Progenitor cell of endocrine pancreas (in vitro differentiated cells): ENCODE results near the gene GHSR. TPM values are rescaled to one million over a fixed set of nuclear protein-coding genes. Genes with fewer than 3 reads are reported as not detected.

Source experiments
- DNase-seq: peaks from one replicate; pipeline ENCODE4 v3.0.0; 2021; ENCODE audit warnings: low spot score; ENCODE audit not compliant: unreplicated experiment
- H3K27ac Mint-ChIP-seq: 2 replicates; pipeline ENCODE4 v1.8.0; 2021; ENCODE audit warnings: mild to moderate bottlenecking, moderate library complexity, mixed read lengths
- H3K27me3 Mint-ChIP-seq: 2 replicates; pipeline ENCODE4 v1.8.0; 2021; ENCODE audit warnings: mixed read lengths
- H3K36me3 Mint-ChIP-seq: 2 replicates; pipeline ENCODE4 v1.8.0; 2022; ENCODE audit warnings: mixed read lengths; ENCODE audit not compliant: insufficient read depth
- H3K4me1 Mint-ChIP-seq: 2 replicates; pipeline ENCODE4 v1.8.0; 2021; ENCODE audit warnings: low read depth, mixed read lengths
- H3K4me3 Mint-ChIP-seq: 2 replicates; pipeline ENCODE4 v1.8.0; 2021; ENCODE audit warnings: low read depth, mild to moderate bottlenecking, moderate library complexity, mixed read lengths
- H3K9me3 Mint-ChIP-seq: 2 replicates; pipeline ENCODE4 v1.8.0; 2021; ENCODE audit warnings: low read depth, mixed read lengths
- total RNA-seq: library from RNA; stranded (reverse); gene quantifications from 2 replicates; pipeline ENCODE4 v1.2.1, GENCODE V29; 2021
- TF ChIP-seq, protein P1 (sequence below): fragments of 200-600 bp; sonication (generic); IDR thresholded peaks from one replicate; pipeline ENCODE4 v1.5.0; 2021; ENCODE audit warnings: antibody characterized with exemption, mild to moderate bottlenecking; ENCODE audit not compliant: unreplicated experiment

GHSR gene
- total RNA-seq, 1 donor from 2014 or later, result not detected

DNA sequence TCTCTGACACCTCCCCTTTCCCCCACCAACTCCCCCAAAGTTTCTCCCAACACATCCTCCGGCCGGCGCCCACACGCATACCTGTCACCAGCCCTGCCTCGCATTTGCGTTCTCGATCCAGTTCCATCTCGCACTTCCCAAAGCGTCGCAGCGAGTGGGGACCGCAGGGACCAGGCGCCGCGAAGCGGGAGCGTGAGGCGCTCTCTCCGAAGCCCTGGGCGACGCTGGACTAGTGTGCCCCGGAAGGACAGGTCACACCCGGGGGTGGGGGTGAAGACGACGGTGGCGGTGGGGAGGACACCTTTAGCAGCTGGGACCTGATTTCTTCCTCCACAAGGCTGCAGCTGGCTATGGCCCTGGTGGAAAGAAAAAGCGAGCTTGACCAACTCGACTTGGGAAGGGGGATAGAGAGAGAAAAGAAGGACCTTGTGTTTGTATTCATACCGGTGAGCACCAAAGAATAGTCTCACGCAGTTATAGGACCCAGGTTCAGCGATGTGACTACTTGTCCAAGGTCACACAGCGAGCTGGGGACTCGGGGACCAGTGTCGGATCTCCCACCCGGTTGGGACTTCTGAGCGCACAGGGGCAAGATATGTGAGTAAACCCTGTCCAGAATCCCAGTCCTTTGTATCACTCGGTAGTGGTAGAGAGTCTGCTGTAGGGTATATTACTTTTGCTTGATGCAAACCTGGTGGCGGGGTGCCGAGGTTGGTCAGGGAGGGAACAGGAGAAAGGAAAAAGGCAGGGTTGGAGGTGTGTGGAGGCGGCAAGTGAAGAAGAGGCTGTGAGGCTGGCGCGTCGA lies 607 bp upstream of the GHSR start:
- Mint-ChIP-seq H3K4me3 (no peak overlapping the region), H3K36me3 (peaks cover 2% of the 10 kb centered on the region), H3K9me3 (peaks cover 3% of the 10 kb centered on the region), H3K4me1 (peaks cover 2% of the 10 kb centered on the region), H3K27ac (no peak overlapping the region), H3K27me3 (peaks cover 78% of the 10 kb centered on the region)
- TF ChIP-seq, protein P1, sequence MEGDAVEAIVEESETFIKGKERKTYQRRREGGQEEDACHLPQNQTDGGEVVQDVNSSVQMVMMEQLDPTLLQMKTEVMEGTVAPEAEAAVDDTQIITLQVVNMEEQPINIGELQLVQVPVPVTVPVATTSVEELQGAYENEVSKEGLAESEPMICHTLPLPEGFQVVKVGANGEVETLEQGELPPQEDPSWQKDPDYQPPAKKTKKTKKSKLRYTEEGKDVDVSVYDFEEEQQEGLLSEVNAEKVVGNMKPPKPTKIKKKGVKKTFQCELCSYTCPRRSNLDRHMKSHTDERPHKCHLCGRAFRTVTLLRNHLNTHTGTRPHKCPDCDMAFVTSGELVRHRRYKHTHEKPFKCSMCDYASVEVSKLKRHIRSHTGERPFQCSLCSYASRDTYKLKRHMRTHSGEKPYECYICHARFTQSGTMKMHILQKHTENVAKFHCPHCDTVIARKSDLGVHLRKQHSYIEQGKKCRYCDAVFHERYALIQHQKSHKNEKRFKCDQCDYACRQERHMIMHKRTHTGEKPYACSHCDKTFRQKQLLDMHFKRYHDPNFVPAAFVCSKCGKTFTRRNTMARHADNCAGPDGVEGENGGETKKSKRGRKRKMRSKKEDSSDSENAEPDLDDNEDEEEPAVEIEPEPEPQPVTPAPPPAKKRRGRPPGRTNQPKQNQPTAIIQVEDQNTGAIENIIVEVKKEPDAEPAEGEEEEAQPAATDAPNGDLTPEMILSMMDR, result no peak
- no peak for DNase-seq

DNA sequence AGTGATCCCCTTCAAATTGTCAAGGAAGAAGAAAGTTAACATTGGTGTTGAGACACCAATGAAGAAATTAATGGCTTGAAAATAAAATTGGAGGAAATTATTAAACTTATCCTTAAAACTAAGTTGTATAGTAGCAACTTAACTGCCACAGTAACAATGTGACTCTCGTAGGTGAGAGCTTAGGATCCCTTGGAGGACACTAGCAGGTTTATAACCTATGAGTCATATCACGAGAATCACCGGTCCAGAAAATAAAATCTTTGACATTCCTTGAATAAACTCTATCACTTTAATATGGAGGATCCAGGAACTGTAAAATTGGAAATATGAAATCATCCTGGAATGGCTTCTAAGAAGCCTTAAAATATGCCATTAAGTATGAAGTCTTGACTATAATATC lies 2.1 kb downstream of the GHSR start:
- TF ChIP-seq, protein P1, result no peak
- no peak overlapping the region for H3K27ac Mint-ChIP-seq
- H3K4me1 Mint-ChIP-seq, result peaks cover 2% of the 10 kb centered on the region
- no peak for DNase-seq
- no peak overlapping the region for H3K4me3 Mint-ChIP-seq
- H3K36me3 Mint-ChIP-seq, result peaks cover 2% of the 10 kb centered on the region
- H3K9me3 Mint-ChIP-seq, result peaks cover 3% of the 10 kb centered on the region
- H3K27me3 Mint-ChIP-seq, result peaks cover 72% of the 10 kb centered on the region

DNA sequence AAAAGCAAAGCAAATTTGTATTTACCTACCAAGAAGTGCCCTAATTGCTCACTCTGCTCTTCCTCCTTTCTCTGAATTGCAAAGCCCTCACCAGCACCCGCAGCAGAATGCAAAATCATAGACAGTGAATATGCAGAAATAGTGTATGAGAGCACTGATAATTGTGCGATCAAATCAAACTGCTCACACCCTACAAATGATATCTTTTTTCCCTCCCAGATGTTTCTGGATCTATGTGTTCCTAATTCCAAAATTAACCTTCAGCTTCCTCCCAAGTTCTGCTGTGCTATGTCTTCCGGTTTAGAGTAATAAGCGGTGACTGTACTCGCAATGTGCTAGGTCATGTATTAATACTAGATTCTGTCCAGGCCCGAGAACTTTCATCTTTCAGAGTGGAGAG lies 3.4 kb downstream of the GHSR start:
- Mint-ChIP-seq H3K9me3 (peaks cover 3% of the 10 kb centered on the region), H3K27me3 (peaks cover 62% of the 10 kb centered on the region), H3K4me3 (no peak overlapping the region), H3K36me3 (peaks cover 2% of the 10 kb centered on the region), H3K27ac (no peak overlapping the region), H3K4me1 (peaks cover 2% of the 10 kb centered on the region)
- TF ChIP-seq, protein P1, result no peak
- no peak for DNase-seq

DNA sequence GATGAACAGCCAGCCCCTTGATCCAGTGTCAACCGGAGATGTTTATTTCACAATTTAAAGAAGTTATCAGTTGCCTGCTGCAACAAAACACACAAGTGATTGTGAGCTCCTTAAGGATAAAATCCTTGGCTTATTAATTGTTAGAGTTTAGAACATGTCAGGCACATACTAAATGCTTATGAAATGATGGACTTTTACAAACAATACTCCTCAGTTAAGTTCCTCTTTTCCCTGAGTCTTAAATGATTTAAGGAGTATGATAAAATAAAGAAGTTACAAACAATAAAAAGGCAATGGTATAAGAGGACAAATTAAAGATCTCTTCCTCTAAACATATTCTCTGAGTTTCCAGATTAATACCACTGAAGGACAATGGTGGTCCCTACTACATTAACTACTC lies 5.7 kb downstream of the GHSR start:
- Mint-ChIP-seq H3K4me1 (no peaks in the 10 kb centered on the region), H3K27ac (no peak overlapping the region), H3K27me3 (peaks cover 49% of the 10 kb centered on the region), H3K4me3 (no peak overlapping the region), H3K36me3 (peaks cover 2% of the 10 kb centered on the region), H3K9me3 (no peaks in the 10 kb centered on the region)
- TF ChIP-seq, protein P1, result no peak
- DNase-seq, result no peak

DNA sequence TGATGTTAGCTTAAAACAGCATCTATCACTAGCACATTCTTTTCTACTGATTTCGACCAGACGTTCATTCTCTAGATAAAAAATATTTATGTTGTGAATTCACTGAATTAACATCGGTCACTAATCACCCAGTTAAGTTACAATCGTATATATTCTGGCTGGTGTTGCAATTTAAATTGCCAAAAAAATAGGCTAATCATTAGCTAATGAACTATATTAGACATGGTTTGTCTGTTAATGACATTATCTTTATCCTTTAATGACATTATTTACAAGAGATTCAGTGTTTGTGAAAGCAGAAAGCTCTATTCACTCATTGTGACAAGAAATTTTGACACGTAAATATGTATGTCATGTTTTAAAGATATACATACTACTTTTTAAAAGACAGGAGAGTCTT lies 6.7 kb downstream of the GHSR start:
- Mint-ChIP-seq H3K4me1 (no peaks in the 10 kb centered on the region), H3K27me3 (peaks cover 39% of the 10 kb centered on the region), H3K27ac (no peak overlapping the region), H3K36me3 (no peaks in the 10 kb centered on the region), H3K4me3 (no peak overlapping the region), H3K9me3 (no peaks in the 10 kb centered on the region)
- TF ChIP-seq, protein P1, result no peak
- DNase-seq, result no peak
